ENCODE results near the gene TACC2.

- TF ChIP-seq POLR2A (IDR thresholded peaks at IDR 0.05) (no peak), CTCF (IDR thresholded peaks at IDR 0.05) (no peak)
These were observed 114.0 kb downstream of the TACC2 start for GRCh38 chr10:122102869-122103525.
